Measurements from ENCODE around the gene CPLX1. TPM values are rescaled to one million over a fixed set of nuclear protein-coding genes. Genes with fewer than 3 reads are reported as not detected.
"Not testable (repeated sequence)": the region's sequence is repeated elsewhere in the genome, so short reads cannot be mapped to it uniquely, and the experiment has no call there.

The CPLX1 gene
- total RNA-seq, 1 donor from 2014 or later: not detected

DNA sequence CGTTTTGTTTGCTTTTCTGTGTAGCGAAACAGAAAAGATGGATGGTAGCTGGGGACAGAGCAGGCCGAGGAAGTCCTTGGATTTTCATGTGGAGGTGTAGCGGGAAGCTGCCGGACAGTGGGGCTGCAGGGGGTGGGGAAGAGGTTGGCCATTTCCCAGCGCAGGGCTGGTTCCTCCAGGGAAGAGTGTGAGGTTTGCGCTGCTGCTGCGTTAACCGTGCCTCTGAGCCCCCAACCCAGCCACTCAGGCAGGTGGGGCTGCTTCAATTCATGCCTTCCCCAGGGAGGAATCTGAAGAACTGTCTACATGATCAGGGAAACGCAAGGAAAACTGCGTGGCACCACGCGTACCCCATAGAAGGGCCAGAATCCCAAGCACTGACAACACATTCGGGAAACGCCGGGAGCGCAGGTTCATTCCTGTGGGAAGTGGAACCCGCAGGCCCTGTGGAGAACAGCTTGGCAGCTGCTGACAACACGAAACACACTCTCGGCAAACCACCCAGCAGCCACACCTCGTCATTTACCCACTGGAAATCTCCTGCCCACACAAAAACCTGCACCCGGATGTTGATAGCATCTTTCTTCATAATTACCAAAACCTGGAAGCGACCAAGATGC lies 62.6 kb downstream of the CPLX1 start:
- H3K36me3 Mint-ChIP-seq (ENCODE audit: low read depth): peaks cover 75% of the 10 kb centered on the region
- no peak for DNase-seq
- no peaks in the 10 kb centered on the region for H3K9me3 Mint-ChIP-seq
- H3K27ac Mint-ChIP-seq: no peak overlapping the region
- H3K27me3 Mint-ChIP-seq: no peaks in the 10 kb centered on the region
- ATAC-seq (ENCODE audit: low read depth): no peak
- CTCF ChIA-PET: interaction anchor here (1.8 kb wide), 1 partner anchor 224 kb away, joined by 4 read pairs; the partner anchor contains the start of gene IDUA
- H3K4me3 Mint-ChIP-seq: no peak overlapping the region
- POLR2A ChIA-PET: no interaction called here
- H3K4me1 Mint-ChIP-seq: no peaks in the 10 kb centered on the region
- TF ChIP-seq CTCF (IDR thresholded peaks at IDR 0.05): no peak
- intact Hi-C loops (cut with micrococcal nuclease): no loop called here

- TF ChIP-seq CTCF (IDR thresholded peaks at IDR 0.05): no peak
- ATAC-seq (ENCODE audit: low read depth) (no peak), DNase-seq (no peak)
- intact Hi-C loops (cut with micrococcal nuclease): no loop called here
- Mint-ChIP-seq H3K4me3 (no peak overlapping the region), H3K36me3 (ENCODE audit: low read depth) (peaks cover 69% of the 10 kb centered on the region), H3K4me1 (no peaks in the 10 kb centered on the region), H3K27ac (no peak overlapping the region), H3K9me3 (no peaks in the 10 kb centered on the region), H3K27me3 (no peaks in the 10 kb centered on the region)
- ChIA-PET POLR2A (no interaction called here), CTCF (interaction anchor here (1.8 kb wide), 1 partner anchor 225 kb away, joined by 4 read pairs; the partner anchor contains the start of gene IDUA)
Measured at GRCh38 chr4:762211-763190, 63.4 kb downstream of the CPLX1 start.

GRCh38 chr4:761739-762138 lies 64.2 kb downstream of the CPLX1 start:
- Mint-ChIP-seq H3K4me3 (no peak overlapping the region), H3K36me3 (ENCODE audit: low read depth) (peaks cover 67% of the 10 kb centered on the region), H3K9me3 (no peaks in the 10 kb centered on the region), H3K27me3 (no peaks in the 10 kb centered on the region), H3K27ac (no peak overlapping the region), H3K4me1 (no peaks in the 10 kb centered on the region)
- ATAC-seq (ENCODE audit: low read depth): no peak
- intact Hi-C loops (cut with micrococcal nuclease): no loop called here
- no peak for TF ChIP-seq CTCF (IDR thresholded peaks at IDR 0.05)
- POLR2A ChIA-PET: no interaction called here
- DNase-seq: no peak
- CTCF ChIA-PET: no interaction called here

DNA sequence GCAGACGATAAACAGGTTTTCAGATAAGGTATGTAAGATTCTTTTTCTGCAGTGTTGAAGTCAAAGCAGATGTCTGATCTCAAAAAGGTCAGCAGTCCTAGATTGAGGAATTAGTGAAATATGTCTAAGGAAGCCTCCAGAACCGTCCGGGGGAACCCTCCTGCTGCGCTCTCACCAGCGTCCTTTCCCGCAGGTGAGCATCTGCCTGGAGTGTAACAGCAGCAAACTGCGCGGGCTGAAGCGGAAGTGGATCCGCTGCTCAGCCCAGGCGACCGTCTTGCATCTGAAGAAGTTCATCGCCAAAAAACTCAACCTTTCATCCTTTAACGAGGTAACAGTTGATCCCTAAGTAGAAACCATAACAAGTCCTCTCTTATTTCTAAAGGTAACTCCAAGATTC lies 64.8 kb downstream of the CPLX1 start:
- ChIA-PET POLR2A (no interaction called here), CTCF (no interaction called here)
- ATAC-seq (ENCODE audit: low read depth) (no peak), DNase-seq (no peak)
- Mint-ChIP-seq H3K4me1 (no peaks in the 10 kb centered on the region), H3K27ac (no peak overlapping the region), H3K9me3 (no peaks in the 10 kb centered on the region), H3K4me3 (no peak overlapping the region), H3K27me3 (no peaks in the 10 kb centered on the region), H3K36me3 (ENCODE audit: low read depth) (peaks cover 63% of the 10 kb centered on the region)
- intact Hi-C loops (cut with micrococcal nuclease): no loop called here
- no peak for TF ChIP-seq CTCF (IDR thresholded peaks at IDR 0.05)

DNA sequence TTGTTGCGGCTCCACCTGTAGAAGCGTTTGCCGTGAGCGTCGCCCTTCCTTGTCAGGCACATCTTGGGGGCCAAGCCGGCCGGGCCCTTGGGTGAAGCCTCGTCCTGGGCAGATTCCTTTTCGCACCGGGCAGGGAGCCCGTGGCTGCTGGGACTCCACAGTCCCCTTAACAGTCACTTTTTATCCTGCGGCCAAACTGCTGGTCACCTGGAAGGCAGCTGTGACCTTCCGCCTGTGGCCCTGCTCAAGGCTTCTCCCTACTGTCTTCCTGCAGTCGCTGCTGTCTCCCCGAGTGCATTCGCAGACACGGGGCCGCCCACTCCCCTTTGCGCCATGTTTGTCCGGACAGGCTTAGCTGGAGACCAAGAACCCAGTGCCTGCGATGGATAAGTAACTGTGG lies 65.3 kb downstream of the CPLX1 start:
- Mint-ChIP-seq H3K9me3 (no peaks in the 10 kb centered on the region), H3K27me3 (no peaks in the 10 kb centered on the region), H3K27ac (no peak overlapping the region), H3K4me1 (no peaks in the 10 kb centered on the region), H3K36me3 (ENCODE audit: low read depth) (peaks cover 58% of the 10 kb centered on the region), H3K4me3 (no peak overlapping the region)
- DNase-seq (no peak), ATAC-seq (ENCODE audit: low read depth) (no peak)
- CTCF ChIA-PET: no interaction called here
- TF ChIP-seq CTCF (IDR thresholded peaks at IDR 0.05): no peak
- intact Hi-C loops (cut with micrococcal nuclease): no loop called here
- POLR2A ChIA-PET: no interaction called here

- DNase-seq; POLR2A ChIA-PET; CTCF ChIA-PET; H3K4me1 Mint-ChIP-seq; H3K4me3 Mint-ChIP-seq; intact Hi-C loops (cut with micrococcal nuclease); H3K27ac Mint-ChIP-seq; H3K27me3 Mint-ChIP-seq; ATAC-seq (ENCODE audit: low read depth); H3K9me3 Mint-ChIP-seq: not testable (repeated sequence)
- H3K36me3 Mint-ChIP-seq (ENCODE audit: low read depth): peaks cover 58% of the 10 kb centered on the region
Measured at GRCh38 chr4:759810-760209, 66.1 kb downstream of the CPLX1 start.
